GM13977 (cell line): ENCODE data around the gene SLC35G3.

Experiments
- DNase-seq: peaks from one replicate; pipeline ENCODE4 v3.0.0; 2012; ENCODE audit warnings: low spot score
- in situ Hi-C: fragments of 300-500 bp; cut with MboI; formaldehyde crosslinking; loops from one replicate; pipeline ENCODE4 v1.12.0; 2022; ENCODE audit warnings: low sequenced_read_pairs, low pct_unique_long_range_greater_than_20kb, mixed read lengths, inconsistent platforms; ENCODE audit not compliant: unreplicated experiment
- TF ChIP-seq, protein P1 (sequence below): IDR thresholded peaks from 2 replicates; pipeline ENCODE4 v1.5.1; 2012; ENCODE audit warnings: mild to moderate bottlenecking, control low read depth; ENCODE audit not compliant: insufficient read depth; ENCODE audit errors: extremely low read depth, missing control alignments

Gene SLC35G3

GRCh38 chr17:35146214-35146833 lies 47.9 kb downstream of the SLC35G3 start:
- TF ChIP-seq, protein P1, sequence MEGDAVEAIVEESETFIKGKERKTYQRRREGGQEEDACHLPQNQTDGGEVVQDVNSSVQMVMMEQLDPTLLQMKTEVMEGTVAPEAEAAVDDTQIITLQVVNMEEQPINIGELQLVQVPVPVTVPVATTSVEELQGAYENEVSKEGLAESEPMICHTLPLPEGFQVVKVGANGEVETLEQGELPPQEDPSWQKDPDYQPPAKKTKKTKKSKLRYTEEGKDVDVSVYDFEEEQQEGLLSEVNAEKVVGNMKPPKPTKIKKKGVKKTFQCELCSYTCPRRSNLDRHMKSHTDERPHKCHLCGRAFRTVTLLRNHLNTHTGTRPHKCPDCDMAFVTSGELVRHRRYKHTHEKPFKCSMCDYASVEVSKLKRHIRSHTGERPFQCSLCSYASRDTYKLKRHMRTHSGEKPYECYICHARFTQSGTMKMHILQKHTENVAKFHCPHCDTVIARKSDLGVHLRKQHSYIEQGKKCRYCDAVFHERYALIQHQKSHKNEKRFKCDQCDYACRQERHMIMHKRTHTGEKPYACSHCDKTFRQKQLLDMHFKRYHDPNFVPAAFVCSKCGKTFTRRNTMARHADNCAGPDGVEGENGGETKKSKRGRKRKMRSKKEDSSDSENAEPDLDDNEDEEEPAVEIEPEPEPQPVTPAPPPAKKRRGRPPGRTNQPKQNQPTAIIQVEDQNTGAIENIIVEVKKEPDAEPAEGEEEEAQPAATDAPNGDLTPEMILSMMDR = no peak
- no peak for DNase-seq
- in situ Hi-C loops = no loop called here

DNA sequence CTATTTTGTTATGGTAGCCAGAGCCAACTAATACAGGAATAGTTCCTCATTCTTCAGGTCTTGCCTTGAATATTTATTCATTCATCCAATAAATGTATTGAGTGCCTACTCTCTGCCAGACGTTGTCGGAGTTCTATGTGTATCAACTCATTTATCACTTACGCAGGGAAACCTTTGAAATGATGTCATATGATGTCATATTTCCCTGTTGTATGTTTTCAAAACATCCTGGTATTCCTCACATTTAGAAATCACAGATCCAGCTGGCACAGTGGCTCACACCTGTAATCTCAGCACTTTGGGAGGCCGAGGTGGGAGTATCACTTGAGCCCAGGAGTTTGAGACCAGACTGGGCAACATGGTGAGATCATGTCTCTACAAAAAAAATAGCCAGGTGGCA lies 49.4 kb downstream of the SLC35G3 start:
- no peak for DNase-seq
- in situ Hi-C loops = no loop called here

More for the DNA sequence above, 49.4 kb downstream of the SLC35G3 start:
- TF ChIP-seq, protein P1 = no peak
